ENCODE results near the gene COL4A2. TPM values are rescaled to one million over a fixed set of nuclear protein-coding genes. Genes with fewer than 3 reads are reported as not detected.

The COL4A2 gene
- total RNA-seq, 4 donors from 2014 or later: 43.0 to 72.7 (median 53.5) TPM

GRCh38 chr13:110491869-110492678 is 185.0 kb downstream of the COL4A2 start:
- H3K9me3 ChIP-seq: no peaks in the 10 kb centered on the region
- no peak overlapping the region for H3K27ac ChIP-seq
- peaks cover 45% of the 10 kb centered on the region for H3K36me3 ChIP-seq
- no peaks in the 10 kb centered on the region for H3K4me1 ChIP-seq
- no peak for DNase-seq (ENCODE audit: low spot score in 2 of 2)
- TF ChIP-seq POLR2A (IDR thresholded peaks at IDR 0.05) (no peak), POLR2AphosphoS5 (IDR thresholded peaks at IDR 0.05) (no peak), CTCF (IDR thresholded peaks at IDR 0.05) (no peak), EP300 (IDR thresholded peaks at IDR 0.05) (no peak)
- H3K27me3 ChIP-seq: no peaks in the 10 kb centered on the region
- WGBS: 83% methylated on average over 9 of the region's 24 CpGs
- no peak overlapping the region for H3K4me3 ChIP-seq

GRCh38 chr13:110492679-110493593 is 185.9 kb downstream of the COL4A2 start:
- 95% methylated on average over 29 of the region's 30 CpGs for WGBS
- H3K4me3 ChIP-seq: no peak overlapping the region
- H3K9me3 ChIP-seq: no peaks in the 10 kb centered on the region
- peaks cover 48% of the 10 kb centered on the region for H3K36me3 ChIP-seq
- no peak for DNase-seq (ENCODE audit: low spot score in 2 of 2)
- no peaks in the 10 kb centered on the region for H3K27me3 ChIP-seq
- TF ChIP-seq CTCF (IDR thresholded peaks at IDR 0.05): no peak
- no peak for TF ChIP-seq POLR2A (IDR thresholded peaks at IDR 0.05)
- no peak for TF ChIP-seq EP300 (IDR thresholded peaks at IDR 0.05)
- no peak for TF ChIP-seq POLR2AphosphoS5 (IDR thresholded peaks at IDR 0.05)
- no peak overlapping the region for H3K27ac ChIP-seq
- no peaks in the 10 kb centered on the region for H3K4me1 ChIP-seq

GRCh38 chr13:110493613-110494012 is 186.5 kb downstream of the COL4A2 start:
- no peak for TF ChIP-seq POLR2A (IDR thresholded peaks at IDR 0.05)
- TF ChIP-seq POLR2AphosphoS5 (IDR thresholded peaks at IDR 0.05): no peak
- no peak for TF ChIP-seq EP300 (IDR thresholded peaks at IDR 0.05)
- no peak for TF ChIP-seq CTCF (IDR thresholded peaks at IDR 0.05)
- no peak overlapping the region for H3K27ac ChIP-seq
- WGBS: 67% methylated on average over 1 of the region's 9 CpGs
- no peak for DNase-seq (ENCODE audit: low spot score in 2 of 2)
- no peak overlapping the region for H3K4me3 ChIP-seq
- no peaks in the 10 kb centered on the region for H3K9me3 ChIP-seq
- no peaks in the 10 kb centered on the region for H3K27me3 ChIP-seq
- no peaks in the 10 kb centered on the region for H3K4me1 ChIP-seq
- peaks cover 52% of the 10 kb centered on the region for H3K36me3 ChIP-seq

- H3K4me1 ChIP-seq: no peaks in the 10 kb centered on the region
- H3K36me3 ChIP-seq: peaks cover 54% of the 10 kb centered on the region
- 70% methylated on average over 3 of the region's 3 CpGs for WGBS
- H3K27ac ChIP-seq: no peak overlapping the region
- DNase-seq (ENCODE audit: low spot score in 2 of 2): no peak
- H3K9me3 ChIP-seq: no peaks in the 10 kb centered on the region
- TF ChIP-seq CTCF (IDR thresholded peaks at IDR 0.05): no peak
- no peak for TF ChIP-seq POLR2A (IDR thresholded peaks at IDR 0.05)
- no peak for TF ChIP-seq EP300 (IDR thresholded peaks at IDR 0.05)
- TF ChIP-seq POLR2AphosphoS5 (IDR thresholded peaks at IDR 0.05): no peak
- no peaks in the 10 kb centered on the region for H3K27me3 ChIP-seq
- H3K4me3 ChIP-seq: no peak overlapping the region
Measured at GRCh38 chr13:110495376-110495775, 188.3 kb downstream of the COL4A2 start.

- Histone ChIP-seq H3K4me3 (no peak overlapping the region), H3K27me3 (no peaks in the 10 kb centered on the region), H3K9me3 (no peaks in the 10 kb centered on the region), H3K36me3 (peaks cover 52% of the 10 kb centered on the region), H3K4me1 (no peaks in the 10 kb centered on the region), H3K27ac (no peak overlapping the region)
- no peak for DNase-seq (ENCODE audit: low spot score in 2 of 2)
- WGBS: 92% methylated on average over 2 of the region's 3 CpGs
- TF ChIP-seq POLR2A (IDR thresholded peaks at IDR 0.05) (no peak), CTCF (IDR thresholded peaks at IDR 0.05) (no peak), EP300 (IDR thresholded peaks at IDR 0.05) (no peak), POLR2AphosphoS5 (IDR thresholded peaks at IDR 0.05) (no peak)
Measured at GRCh38 chr13:110495881-110496280, 188.8 kb downstream of the COL4A2 start.

All from suprapubic skin (tissue), 4 donors.